Renal pelvis (tissue), 4 donors: Measurements from ENCODE around the gene KRTAP4-3. TPM values are rescaled to one million over a fixed set of nuclear protein-coding genes. Genes with fewer than 3 reads are reported as not detected.
"Not testable (repeated sequence)": the region's sequence is repeated elsewhere in the genome, so short reads cannot be mapped to it uniquely, and the experiment has no call there.

Source experiments
- DNase-seq: peaks from one replicate; pipeline ENCODE4 v3.0.0-alpha.2; 2013
- polyA plus RNA-seq, 3 donors: library from polyadenylated mRNA; unstranded; fragments of 120-200 nt; gene quantifications; one replicate each; pipeline ENCODE4 v1.2.1, GENCODE V29; 2013; ENCODE audit not compliant: insufficient read length in 3 of 3

The KRTAP4-3 gene
- polyA plus RNA-seq, 3 donors = not detected

- no peak for DNase-seq
These were observed 49.3 kb downstream of the KRTAP4-3 start for GRCh38 chr17:41118721-41119120.

GRCh38 chr17:41117846-41118386, 50.1 kb downstream of the KRTAP4-3 start, which contains the start of gene KRTAP4-11:
Gene KRTAP4-11 (minus strand): TSS chr17:41118373. CDS start chr17:41118315, 58 bp downstream.
- not testable (repeated sequence) for DNase-seq

Other genes starting within 250 kb of the KRTAP4-3 start
- under 1 TPM; 0.71 to 1.00 (median 0.91) TPM for gene KRT23, start 230.6 kb downstream of the KRTAP4-3 start, polyA plus RNA-seq
- gene KRT39, start 201.3 kb downstream of the KRTAP4-3 start, polyA plus RNA-seq = not detected
- gene KRT40, start 183.9 kb downstream of the KRTAP4-3 start, polyA plus RNA-seq = under 1 TPM in 1 of 3 donors, not detected in 2; 0.12 TPM
- not detected for gene KRTAP3-3, start 174.1 kb downstream of the KRTAP4-3 start, polyA plus RNA-seq
- not detected for gene KRTAP3-2, start 168.3 kb downstream of the KRTAP4-3 start, polyA plus RNA-seq
- not detected for gene KRTAP3-1, start 159.1 kb downstream of the KRTAP4-3 start, polyA plus RNA-seq
- not detected for gene KRTAP1-5, start 141.0 kb downstream of the KRTAP4-3 start, polyA plus RNA-seq
- not detected for gene KRTAP1-4, start 138.0 kb downstream of the KRTAP4-3 start, polyA plus RNA-seq
- gene KRTAP1-3, start 133.3 kb downstream of the KRTAP4-3 start, polyA plus RNA-seq = not detected
- not detected for gene KRTAP1-1, start 126.8 kb downstream of the KRTAP4-3 start, polyA plus RNA-seq
- not detected for gene KRTAP2-1, start 120.9 kb downstream of the KRTAP4-3 start, polyA plus RNA-seq
- gene KRTAP2-2, start 113.0 kb downstream of the KRTAP4-3 start, polyA plus RNA-seq = not detected
- gene KRTAP2-3, start 108.1 kb downstream of the KRTAP4-3 start, polyA plus RNA-seq = not detected
- gene KRTAP2-4, start 102.3 kb downstream of the KRTAP4-3 start, polyA plus RNA-seq = not detected
- not detected for gene KRTAP4-7, start 84.1 kb downstream of the KRTAP4-3 start, polyA plus RNA-seq
- not detected for gene KRTAP4-8, start 70.1 kb downstream of the KRTAP4-3 start, polyA plus RNA-seq
- not detected for gene KRTAP4-16, start 66.0 kb downstream of the KRTAP4-3 start, polyA plus RNA-seq
- not detected for gene KRTAP4-9, start 62.8 kb downstream of the KRTAP4-3 start, polyA plus RNA-seq
- gene KRTAP4-11, start 49.8 kb downstream of the KRTAP4-3 start, polyA plus RNA-seq = not detected
- not detected for gene KRTAP4-12, start 44.0 kb downstream of the KRTAP4-3 start, polyA plus RNA-seq
- gene KRTAP4-6, start 27.7 kb downstream of the KRTAP4-3 start, polyA plus RNA-seq = not detected
- not detected for gene KRTAP4-5, start 18.4 kb downstream of the KRTAP4-3 start, polyA plus RNA-seq
- not detected for gene KRTAP4-4, start 7.5 kb downstream of the KRTAP4-3 start, polyA plus RNA-seq
- not detected for gene KRTAP4-2, start 10.0 kb upstream of the KRTAP4-3 start, polyA plus RNA-seq
- not detected for gene KRTAP4-1, start 16.7 kb upstream of the KRTAP4-3 start, polyA plus RNA-seq
- gene KRTAP9-1, start 21.7 kb upstream of the KRTAP4-3 start, polyA plus RNA-seq = not detected
- gene KRTAP9-2, start 58.4 kb upstream of the KRTAP4-3 start, polyA plus RNA-seq = not detected
- gene KRTAP9-3, start 64.2 kb upstream of the KRTAP4-3 start, polyA plus RNA-seq = not detected
- gene KRTAP9-8, start 69.8 kb upstream of the KRTAP4-3 start, polyA plus RNA-seq = not detected
- gene KRTAP9-4, start 81.5 kb upstream of the KRTAP4-3 start, polyA plus RNA-seq = not detected
- gene KRTAP9-9, start 87.2 kb upstream of the KRTAP4-3 start, polyA plus RNA-seq = not detected
- gene KRTAP9-6, start 97.2 kb upstream of the KRTAP4-3 start, polyA plus RNA-seq = under 1 TPM in 2 of 3 donors, not detected in 1; 0.09 to 0.22 TPM
- gene KRTAP9-7, start 107.5 kb upstream of the KRTAP4-3 start, polyA plus RNA-seq = not detected
- gene KRTAP29-1, start 134.6 kb upstream of the KRTAP4-3 start, polyA plus RNA-seq = not detected
- gene KRTAP16-1, start 141.1 kb upstream of the KRTAP4-3 start, polyA plus RNA-seq = not detected
- gene KRTAP17-1, start 147.5 kb upstream of the KRTAP4-3 start, polyA plus RNA-seq = not detected
- gene KRT33A, start 182.6 kb upstream of the KRTAP4-3 start, polyA plus RNA-seq = under 1 TPM in 1 of 3 donors, not detected in 2; 0.18 TPM
- gene KRT33B, start 201.6 kb upstream of the KRTAP4-3 start, polyA plus RNA-seq = not detected
- not detected for gene KRT34, start 214.1 kb upstream of the KRTAP4-3 start, polyA plus RNA-seq
- gene KRT31, start 229.4 kb upstream of the KRTAP4-3 start, polyA plus RNA-seq = not detected